Endometrium (tissue), 2 donors: ENCODE results near the gene DGCR2.
"Not testable (repeated sequence)": the region's sequence is repeated elsewhere in the genome, so short reads cannot be mapped to it uniquely, and the experiment has no call there.

ENCODE experiments used
- FAIRE-seq: peaks from 2 replicates; lab custom pipeline; 2012; peaks lifted over from hg19 to GRCh38; lab: Jason Lieb, UNC
- donor health status: control.
- donor health status: control.

Gene DGCR2

DNA sequence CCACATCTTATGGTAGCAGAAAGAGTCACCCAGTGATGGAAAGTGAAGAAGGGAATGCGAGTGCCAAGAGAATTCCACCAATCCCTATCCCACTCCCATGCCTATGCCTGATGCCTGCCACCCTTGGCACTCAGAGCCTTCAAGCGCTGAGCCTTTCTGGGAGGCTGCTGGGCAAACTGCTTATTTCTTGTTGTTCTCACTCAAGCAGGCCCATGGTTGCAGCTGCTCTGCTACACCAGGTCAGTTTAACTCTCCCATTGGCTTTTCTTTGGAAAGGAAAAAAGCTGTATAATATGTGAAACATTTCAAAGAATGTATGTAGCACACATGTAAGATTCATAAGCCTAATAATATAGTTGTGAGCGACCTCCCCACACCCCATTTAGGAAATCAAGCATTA, 41.4 kb downstream of the DGCR2 start:
- no peak for FAIRE-seq

DNA sequence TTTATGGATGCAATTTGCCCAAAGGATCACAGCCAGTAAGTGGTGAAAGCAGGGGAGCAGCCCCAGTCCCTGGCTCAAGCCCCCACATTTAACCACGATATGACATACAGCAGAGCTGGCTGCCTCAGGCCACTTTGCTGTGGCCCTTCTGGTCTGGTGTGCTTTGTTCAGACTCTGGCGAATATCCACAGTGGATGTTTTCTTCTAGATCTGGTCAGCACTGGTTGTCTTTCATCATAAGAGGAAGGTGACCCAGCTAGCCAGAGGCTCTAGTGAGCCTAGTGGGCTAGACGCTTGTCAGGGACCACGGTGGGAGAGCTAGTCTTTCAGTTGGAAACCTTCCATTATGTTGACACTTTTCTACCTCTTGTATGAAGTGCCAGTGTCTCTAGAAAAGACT, 42.5 kb downstream of the DGCR2 start:
- FAIRE-seq, result no peak

DNA sequence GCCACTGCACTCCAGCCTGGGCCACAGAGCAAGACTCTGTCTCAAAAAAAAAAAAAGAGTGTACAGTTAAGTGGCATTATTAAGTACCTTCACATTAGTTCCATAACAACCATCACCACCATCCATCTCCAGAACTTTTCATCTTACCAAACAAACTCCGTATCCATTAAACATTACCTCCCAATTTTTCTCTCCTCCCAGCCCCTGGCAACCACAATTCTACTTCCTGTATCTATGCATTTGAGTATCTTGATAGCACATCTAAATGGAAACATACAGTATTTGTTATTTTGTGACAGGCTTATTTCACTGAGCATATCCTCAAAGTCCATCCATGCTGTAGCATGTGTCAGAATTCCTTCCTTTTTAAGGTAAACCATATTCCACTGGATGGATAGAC, 46.8 kb downstream of the DGCR2 start:
- FAIRE-seq, result no peak

DNA sequence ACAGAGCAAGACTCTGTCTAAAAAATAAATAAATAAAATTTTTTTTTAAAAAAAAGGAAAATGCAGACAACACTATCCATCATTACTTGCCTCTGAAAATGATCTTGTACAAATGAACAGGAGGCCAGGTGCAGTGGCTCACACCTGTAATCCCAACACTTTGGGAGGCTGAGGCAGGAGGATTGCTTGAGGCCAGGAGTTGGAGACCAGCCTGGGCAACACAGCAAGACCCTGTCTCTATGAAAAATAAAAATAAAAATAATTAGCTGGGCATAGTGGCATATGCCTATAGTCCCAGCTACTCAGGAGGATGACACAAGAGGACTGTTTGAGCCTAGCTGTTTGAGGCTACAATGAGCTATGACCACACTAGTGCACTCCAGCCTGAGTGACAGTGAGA, 49.4 kb downstream of the DGCR2 start:
- not testable (repeated sequence) for FAIRE-seq

DNA sequence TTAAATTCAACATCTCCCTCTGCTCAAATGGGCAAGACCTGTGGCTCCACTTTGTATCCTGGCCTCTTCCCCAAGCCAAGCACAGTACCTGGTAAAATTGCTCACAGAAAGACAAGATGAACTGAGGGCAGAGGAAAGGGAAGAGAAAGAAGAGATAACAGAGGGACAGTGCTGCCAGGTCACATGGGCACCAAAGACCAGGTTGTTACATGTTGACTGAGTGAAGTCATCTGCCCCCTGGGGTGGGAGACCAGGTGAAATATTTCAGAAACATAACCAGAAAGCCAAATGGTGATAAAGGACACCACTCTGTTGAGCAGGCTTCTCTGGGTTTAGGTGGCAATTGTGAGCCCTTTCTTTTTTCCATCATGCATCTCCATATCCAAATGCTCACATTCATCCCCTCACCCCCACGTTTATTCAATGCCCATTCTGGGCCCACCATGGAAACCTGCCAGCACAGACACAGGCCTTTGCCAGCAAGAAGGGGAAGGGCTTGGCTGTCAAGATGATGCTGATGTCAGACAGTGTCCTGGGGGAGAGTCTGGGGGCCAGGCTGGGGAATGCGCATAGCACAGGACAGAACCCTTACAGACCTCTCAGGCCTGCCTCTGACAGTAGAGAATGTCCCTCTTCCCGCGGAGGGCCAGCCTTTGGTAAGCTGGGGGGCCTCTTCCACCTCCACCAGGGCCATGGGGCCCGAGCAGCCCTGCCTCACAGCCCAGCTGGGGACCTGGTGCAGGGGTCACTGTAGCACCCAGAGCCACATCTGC, 51.6 kb downstream of the DGCR2 start:
- FAIRE-seq, result no peak

DNA sequence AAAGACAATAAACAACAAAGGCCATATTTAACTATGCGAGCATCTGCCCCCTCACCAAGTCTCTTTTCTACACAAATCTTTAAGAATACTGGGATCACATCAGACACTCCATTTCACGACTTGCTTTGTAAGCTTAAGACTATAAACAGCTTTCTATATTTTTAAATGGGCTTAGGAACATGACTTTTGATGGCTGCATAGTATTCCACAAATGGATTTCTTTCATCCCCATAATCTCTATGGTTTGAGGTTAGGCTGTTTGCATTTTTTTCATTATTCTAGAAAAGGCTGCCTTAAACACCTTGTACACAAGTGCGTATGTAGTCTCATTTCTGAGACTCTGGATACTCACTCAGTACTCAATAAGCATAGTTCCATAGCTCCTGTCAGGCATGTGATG, 52.8 kb downstream of the DGCR2 start:
- no peak for FAIRE-seq

DNA sequence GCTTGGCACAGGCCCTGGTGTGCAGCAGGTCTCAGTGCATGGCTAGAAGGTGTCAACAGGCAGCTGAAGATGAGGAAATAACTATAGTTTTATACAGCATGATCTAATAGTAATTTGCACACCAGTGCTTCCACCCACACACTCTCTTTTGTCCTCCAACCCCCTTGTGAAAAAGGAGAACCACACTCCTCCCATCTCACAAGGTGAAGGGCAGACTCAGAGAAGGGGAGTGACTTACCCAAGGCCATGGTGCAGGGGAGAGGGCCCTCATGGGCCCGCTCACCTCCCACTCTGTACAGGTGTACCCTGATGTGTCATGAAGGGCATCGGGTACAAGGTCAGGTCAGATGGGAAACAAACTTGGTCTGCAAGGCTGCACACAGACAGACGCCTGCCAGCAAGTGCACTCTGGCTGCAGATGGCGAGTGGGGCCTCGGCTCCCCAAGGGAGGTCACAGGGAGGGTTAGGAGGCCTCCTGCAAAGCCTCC, 53.4 kb downstream of the DGCR2 start:
- no peak for FAIRE-seq

DNA sequence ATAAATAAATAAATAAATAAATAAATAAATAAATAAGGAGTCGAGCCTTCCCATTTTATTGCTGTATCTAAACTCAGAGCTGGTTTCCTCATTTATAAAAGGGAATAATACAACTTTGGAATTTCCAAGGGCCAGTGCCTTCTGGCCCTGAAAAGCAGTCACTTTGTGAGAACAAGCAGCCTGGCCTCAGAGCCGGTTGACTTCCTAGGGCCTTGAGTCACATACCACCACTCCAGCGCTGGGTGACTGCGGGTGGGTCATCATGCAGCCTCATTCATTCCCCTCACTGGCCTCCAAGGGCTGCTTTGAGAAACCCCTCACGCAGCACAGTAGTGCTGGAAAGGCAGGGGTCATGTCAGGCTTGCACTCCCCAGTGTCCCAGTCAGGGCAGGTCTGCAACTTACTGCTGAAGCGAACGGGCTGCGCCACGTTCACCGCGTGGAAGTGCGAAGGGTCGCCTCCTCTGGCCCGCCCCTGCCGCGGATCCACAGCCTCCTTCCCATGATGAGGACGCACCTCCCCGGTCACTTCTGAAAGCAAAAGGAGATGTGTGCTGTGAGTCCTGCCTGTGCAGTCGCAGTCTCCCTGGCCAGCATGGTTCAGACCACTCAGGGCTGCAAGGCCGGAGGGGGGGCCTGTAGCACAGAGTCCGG, 54.4 kb downstream of the DGCR2 start:
- no peak for FAIRE-seq

DNA sequence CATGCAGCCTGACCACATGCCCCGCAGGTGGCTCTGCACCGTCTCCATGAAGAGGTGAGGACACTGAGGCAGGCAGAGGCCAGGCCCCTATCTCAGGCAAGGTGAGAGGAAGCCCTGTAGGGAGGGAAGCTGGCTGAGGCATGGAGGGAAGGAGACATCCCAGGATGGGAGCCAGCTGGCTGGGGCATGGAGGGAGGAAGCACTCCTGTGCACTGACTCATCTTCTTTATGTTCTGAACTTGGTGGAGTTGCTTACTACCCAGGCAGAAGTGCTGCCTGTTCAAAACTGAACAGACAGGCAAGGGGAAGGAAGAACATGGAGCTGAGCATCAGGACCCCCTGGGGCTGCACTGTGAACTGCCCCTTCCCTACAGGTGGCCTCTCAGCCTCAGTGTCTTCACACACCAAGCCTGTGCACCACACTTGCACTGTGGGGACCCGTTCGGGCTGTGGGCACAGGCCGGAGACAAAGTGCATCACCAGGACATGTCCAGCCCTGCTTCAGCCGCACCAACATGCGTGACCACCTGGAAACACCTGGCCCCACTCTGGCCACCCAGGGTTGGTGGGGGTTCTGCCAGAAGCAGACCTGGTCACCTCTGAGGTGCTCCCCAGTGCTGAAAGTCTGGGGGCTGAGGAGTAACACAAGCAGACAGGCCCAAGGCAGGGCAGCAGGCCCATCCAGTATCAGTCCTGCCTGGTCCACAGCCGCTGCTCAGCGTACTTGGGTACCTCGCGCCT, 55.5 kb downstream of the DGCR2 start:
- FAIRE-seq, result no peak

DNA sequence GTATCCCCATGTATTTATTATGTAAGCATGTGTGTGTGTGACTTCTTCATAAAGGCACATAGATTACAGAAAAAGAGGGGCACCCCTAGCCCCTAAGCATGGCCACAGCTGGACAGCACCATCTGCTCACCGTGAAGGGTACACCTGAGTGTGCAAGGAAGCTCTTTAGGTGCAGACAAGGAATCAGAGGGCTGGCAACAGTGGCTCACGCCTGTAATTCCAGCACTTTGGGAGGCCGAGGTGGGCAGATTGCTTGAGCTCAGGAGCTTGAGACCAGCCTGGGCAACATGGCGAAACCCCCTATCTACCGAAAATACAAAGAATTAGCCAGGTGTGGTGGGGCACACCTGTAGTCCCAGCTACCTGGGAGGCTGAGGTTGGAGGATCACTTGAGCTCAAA, 56.3 kb downstream of the DGCR2 start:
- FAIRE-seq, result no peak

DNA sequence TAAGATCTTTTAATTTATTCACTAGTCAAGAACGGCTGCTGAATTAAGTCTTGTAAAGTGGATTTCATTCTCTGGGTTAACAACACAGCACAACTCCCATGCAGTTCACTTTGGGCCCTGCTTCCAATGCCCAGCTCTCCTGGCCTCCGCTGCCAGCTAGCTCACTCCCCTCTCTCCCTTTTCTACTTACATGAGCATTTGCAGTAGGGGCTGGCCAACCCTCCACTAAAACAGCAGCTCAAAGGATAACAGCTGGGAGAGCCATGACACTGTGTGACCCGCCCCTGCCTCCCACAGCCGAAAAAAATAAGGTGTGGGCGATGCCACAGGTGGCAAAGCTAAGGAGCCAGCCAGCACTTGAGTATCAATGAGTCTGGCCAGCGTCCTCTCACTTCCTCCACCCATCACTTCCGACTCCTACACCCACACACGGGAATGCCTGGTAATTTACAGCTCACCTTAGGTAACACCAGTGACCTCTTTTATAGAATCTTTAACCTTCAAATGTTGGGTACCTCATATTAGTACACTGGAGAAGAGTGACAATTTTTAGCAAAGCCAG, 56.8 kb downstream of the DGCR2 start:
- no peak for FAIRE-seq

DNA sequence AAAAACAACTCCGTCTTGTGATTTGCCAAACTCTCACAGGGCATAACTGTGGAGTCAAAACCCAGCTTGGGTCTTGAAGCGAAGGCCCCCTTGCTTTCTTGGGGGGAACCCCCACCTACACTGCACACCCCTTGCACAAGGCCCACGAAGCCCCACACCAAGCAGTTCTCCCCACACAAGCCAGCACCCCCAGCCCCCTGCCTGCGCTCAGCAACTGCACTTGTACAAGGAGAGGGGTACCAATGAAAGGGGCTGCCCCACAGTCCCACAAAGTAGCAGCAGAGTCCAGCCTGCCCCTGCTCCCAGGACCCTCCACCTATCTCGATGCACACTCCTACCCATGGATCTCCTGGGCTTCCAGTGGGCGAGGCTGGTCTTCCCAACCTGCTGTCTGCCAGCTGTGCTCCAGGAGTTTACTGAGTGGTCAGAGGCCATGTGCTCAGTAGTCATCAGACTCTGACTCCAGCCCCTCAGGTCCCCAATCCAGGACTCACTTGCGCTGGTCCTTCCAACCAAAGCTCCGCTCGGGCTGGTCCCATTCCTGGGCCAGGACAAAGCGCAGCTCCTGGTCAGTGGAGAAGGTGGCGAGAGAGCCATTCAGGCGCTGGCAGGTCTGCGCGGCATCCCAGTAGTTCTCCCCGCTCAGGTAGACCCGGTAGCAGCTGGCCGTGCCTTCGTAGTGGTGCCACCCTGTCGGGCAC, 57.7 kb downstream of the DGCR2 start:
- FAIRE-seq, result no peak

DNA sequence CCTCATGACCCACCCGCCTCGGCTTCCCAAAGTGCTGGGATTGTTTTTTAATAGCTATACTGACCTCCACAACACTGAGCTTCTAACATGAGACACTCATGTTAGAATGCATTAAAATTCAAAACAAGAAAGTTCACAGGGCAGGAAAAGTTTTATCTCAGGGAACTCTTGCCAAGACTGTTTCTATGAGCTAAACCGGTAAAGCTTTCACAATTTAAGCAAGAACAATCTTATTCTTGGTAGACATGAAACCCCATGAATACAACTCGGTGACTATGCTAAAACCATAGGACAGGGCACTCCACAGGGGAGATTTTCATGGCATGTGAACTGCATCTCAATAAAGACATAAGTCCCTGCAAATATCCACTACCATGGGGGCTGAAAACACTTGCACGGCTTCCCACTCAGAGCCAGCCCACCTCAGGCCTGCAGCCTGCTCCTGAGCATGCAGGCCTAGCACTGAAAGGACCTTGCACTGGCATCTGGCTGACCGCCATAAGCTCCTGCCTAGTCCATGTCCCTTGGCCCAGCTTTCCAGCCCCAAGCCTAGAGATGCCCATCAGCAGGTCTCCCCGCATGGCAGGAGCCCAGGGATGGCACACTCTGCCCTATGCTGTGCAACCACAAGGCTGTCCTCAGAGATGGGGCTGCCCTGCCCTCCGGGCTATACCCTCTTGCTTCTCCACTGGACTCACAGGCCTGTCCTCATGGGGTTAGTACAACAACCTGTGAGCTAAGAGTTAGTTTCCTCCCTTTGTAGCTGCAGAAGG, 58.4 kb downstream of the DGCR2 start:
- FAIRE-seq, result no peak

DNA sequence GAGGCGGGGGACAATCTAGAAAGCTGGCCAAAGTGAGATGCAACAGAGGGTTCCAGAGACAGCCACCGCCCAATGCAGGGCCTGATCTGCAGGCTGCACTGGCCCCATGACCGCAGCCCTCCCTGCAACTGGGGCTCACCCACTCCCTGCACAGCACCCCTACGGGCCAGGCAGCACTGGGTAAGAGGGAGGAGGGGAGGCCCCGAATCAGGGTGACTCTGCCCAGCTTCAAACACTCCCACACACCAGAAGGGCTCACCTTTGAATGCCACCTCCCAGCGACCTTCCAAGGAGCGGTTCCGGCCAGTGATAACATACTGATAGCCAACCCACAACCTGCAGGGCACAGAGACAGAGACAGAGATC, 59.3 kb downstream of the DGCR2 start:
- FAIRE-seq, result no peak

DNA sequence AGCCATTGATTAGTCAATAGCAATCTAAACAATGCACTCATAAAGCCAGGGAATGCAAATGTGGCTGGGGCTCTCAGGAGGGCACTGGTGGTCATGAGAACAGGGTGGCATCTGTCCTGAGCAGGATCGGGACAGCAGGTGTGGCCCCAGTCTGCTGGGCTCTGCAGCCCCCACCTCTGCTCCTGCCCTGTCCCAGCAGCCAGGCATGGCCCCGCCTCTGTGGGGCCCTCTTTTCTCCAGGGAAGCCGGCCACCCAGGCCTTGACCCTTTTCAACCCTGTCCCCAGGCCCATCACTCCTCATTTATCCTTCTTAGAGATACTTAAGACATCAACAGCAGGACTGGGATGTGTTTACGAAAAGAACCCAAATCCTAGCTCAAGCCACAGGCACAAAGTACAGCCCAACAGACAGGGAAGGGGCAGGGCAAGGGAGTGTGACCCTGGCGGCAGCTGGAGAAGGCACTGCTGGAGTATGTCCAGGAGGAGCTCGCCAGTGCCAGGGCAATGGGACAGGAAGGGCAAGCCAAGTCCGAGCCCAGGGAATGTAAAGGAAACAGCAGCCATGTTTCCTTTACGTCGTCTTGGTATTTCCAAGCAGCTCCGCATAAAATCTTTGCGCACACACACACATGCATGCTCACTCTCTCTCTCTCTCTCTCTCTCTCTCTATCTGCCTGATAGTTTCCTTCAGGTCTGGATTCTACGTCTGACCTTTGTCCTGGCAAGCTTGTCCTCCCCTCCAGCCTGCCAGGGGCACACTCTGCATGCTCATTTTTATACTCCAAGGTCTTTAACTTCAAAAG, 59.9 kb downstream of the DGCR2 start:
- no peak for FAIRE-seq

DNA sequence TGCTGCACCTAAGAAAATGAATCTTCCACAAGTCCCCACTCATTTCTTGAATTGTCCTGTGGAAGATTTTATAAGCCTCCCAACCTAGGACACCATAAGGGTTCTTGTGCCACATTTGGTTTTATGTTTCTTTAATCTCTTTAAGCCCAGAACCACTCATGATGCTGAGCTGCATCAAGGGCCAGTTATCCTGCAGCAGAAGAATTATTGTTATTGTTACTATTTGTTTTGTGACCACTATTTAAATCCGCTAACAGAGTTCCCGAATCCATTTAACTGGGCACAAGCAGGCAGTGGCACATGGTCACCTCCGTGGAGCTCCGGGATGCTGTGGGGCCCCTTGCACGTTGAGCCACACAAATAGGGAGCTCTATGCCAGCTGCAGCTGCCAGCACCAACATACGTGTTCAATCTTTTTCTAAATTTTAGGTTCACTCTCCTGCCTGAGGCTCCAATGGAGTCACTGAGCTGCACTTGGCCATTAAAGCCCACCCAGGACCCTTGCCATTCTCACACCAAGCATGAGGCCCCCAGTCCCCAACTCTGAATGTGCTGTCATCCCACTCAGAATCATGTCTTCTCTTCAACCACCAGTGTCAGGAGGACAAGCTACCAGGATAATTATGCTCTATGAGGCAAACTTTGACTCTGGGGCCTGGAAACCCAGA, 60.6 kb downstream of the DGCR2 start:
- no peak for FAIRE-seq

DNA sequence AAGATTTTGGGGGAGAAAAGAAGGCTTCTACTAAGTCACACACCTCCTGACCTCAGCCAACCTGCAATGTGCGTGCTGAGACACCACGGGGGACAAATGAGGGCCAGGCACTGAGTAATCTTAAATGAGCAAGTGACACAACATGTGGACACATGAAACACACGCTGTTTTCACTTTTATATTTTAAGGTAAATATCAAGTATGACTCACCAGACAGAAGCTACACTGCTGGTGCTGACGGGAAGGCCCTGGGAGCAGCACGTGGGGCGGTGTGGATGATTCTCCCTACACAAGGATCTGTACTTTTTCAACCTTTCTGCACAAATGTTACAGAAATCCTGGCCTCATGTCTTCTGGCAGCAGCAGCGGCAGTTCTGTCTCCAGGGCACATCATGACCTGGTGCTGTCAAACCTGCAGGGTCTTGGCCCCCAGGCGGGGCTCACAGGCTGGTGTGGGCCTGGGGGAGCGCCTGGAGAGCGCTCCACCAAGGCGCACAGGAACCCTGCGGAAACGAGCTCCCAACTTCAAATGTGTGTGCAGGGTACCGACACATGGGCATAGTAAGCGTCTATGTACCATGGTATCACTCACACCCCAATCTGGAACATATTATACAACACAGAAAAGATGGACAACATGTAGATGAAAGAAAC, 61.7 kb downstream of the DGCR2 start:
- no peak for FAIRE-seq

DNA sequence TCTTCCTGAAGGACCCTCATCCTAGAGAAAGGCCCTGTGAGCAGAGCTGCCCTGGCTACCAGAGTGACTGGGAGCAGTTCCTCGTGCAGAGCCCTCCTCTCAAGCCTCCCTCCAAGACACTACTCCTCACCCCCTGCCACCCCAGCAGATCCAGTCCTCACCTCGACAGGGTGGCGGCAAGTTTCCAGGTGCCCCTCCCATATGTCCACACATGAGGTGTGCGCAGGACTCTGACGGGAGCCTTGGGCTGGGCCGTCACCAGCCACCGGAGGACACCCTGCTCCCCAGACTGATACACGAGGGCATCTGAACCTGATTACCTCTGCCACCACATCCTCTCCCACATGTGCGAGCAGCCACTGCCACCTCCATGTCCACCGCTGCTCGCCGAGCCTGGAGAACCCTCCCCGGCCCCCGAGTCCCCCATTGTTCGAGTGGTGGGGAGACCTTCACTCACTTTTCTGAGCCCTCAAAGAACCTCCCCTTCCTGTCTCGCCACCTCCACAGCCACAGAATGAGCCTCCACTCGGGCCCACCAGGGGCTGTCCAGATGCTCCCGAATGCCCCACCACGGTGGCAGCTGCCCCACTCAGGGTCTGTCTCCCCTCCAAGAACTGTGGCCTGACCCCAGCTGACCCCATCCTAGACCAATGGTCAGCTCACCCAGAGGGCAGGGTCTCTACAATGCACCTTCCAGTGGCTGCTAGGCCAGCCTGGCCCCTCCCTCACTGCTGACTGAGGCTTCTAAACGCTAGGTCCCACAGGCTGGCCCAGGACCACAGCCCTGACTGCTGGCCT, 62.5 kb downstream of the DGCR2 start:
- no peak for FAIRE-seq
